GM12878 (cell line): ENCODE measurements around the gene SOX18. TPM values are rescaled to one million over a fixed set of nuclear protein-coding genes. Genes with fewer than 3 reads are reported as not detected.

Experiments
- ATAC-seq: fragments of 200-7000 bp; cut with Tn5 transposase; 3 replicates; pipeline ENCODE4 v1.9.1; 2020; ENCODE audit warnings: mild to moderate bottlenecking, moderate library complexity
- BruUV-seq: library from RNA; stranded (reverse); fragments of 400-500 nt; replicated peaks from 2 replicates; lab custom pipeline; 2021; lab: Mats Ljungman, UMichigan
- CTCF ChIA-PET: fragments of 300-600 bp; sonication (Branson Sonifier 250); formaldehyde crosslinking; extraction: SDS; loops from one replicate; lab custom pipeline; 2021; ENCODE audit warnings: inconsistent platforms; lab: Yijun Ruan, JAX
- POLR2A ChIA-PET: fragments of 350-600 bp; formaldehyde crosslinking; extraction: SDS; loops from one replicate; lab custom pipeline; 2021; ENCODE audit warnings: inconsistent platforms; lab: Charles Lee
- RAD21 ChIA-PET: fragments of 300-600 bp; sonication (Branson Sonifier 250); formaldehyde crosslinking; loops from one replicate; lab custom pipeline; 2023; ENCODE audit warnings: antibody characterized with exemption; ENCODE audit not compliant: unreplicated experiment; lab: Charles Lee
- SMC1A ChIA-PET: fragments of 300-600 bp; sonication (Branson Sonifier 250); formaldehyde crosslinking; loops from one replicate; lab custom pipeline; 2023; ENCODE audit not compliant: unreplicated experiment, uncharacterized antibody; lab: Charles Lee
- DNase-seq: peaks from one replicate; pipeline ENCODE4 v3.0.0-alpha.2; 2011; ENCODE audit warnings: low read depth, low spot score
- FAIRE-seq: peaks from 3 replicates; lab custom pipeline; 2011; peaks lifted over from hg19 to GRCh38; lab: Jason Lieb, UNC
- H2AFZ ChIP-seq: 2 replicates; pipeline ENCODE4 v1.6.0; 2011; ENCODE audit warnings: low read depth, low read length, control low read depth; ENCODE audit not compliant: control insufficient read depth
- H3K27ac ChIP-seq: 2 replicates; pipeline ENCODE4 v1.5.1; 2011; ENCODE audit warnings: control low read depth; ENCODE audit not compliant: control insufficient read depth, insufficient read depth
- H3K27me3 ChIP-seq, 2 experiments: replicated peaks in 1 of 2; 2 replicates each; pipeline versions ENCODE4 v1.6.0 to v1.6.1; 2011; ENCODE audit warnings: low read length in 1 of 2; ENCODE audit not compliant: control insufficient read depth in 2 of 2, insufficient read depth in 2 of 2
- H3K36me3 ChIP-seq, 2 experiments: 2 replicates each; pipeline ENCODE4 v1.5.1; 2011; ENCODE audit warnings: low read length in 1 of 2; ENCODE audit not compliant: control insufficient read depth in 2 of 2, insufficient read depth in 2 of 2
- H3K4me1 ChIP-seq: 2 replicates; pipeline ENCODE4 v1.6.1; 2011; ENCODE audit warnings: mild to moderate bottlenecking, low read length, moderate library complexity, mixed read lengths; ENCODE audit not compliant: control insufficient read depth, insufficient read depth
- H3K4me2 ChIP-seq: 2 replicates; pipeline ENCODE4 v1.6.0; 2011; ENCODE audit warnings: control low read depth; ENCODE audit not compliant: control insufficient read depth, insufficient read depth
- H3K4me3 ChIP-seq: fragments of 200-600 bp; sonication (generic); 2 replicates; pipeline ENCODE4 v1.5.1; 2016
- H3K79me2 ChIP-seq: 2 replicates; pipeline ENCODE4 v1.6.0; 2011; ENCODE audit warnings: low read length; ENCODE audit not compliant: control insufficient read depth, insufficient read depth
- H3K9ac ChIP-seq: 2 replicates; pipeline ENCODE4 v1.8.0; 2011; ENCODE audit warnings: low read length, control low read depth, mixed read lengths; ENCODE audit not compliant: control insufficient read depth, insufficient read depth
- H3K9me3 ChIP-seq: replicated peaks from 3 replicates; pipeline ENCODE4 v1.5.1; 2011; ENCODE audit warnings: mild to moderate bottlenecking, low read length; ENCODE audit not compliant: control insufficient read depth, insufficient read depth
- H4K20me1 ChIP-seq: 2 replicates; pipeline ENCODE4 v1.6.0; 2011; ENCODE audit not compliant: control insufficient read depth, insufficient read depth
- CREM ChIP-seq: IDR thresholded peaks from 2 replicates; pipeline ENCODE4 v1.6.1; 2014; ENCODE audit warnings: antibody characterized with exemption, low read depth
- DPF2 ChIP-seq: fragments of 450-650 bp; IDR thresholded peaks from 2 replicates; pipeline ENCODE4 v1.6.1; 2017; ENCODE audit warnings: mild to moderate bottlenecking
- GATAD2B ChIP-seq: fragments of 450-650 bp; conservative IDR thresholded peaks from 2 replicates; pipeline ENCODE4 v1.6.1; 2017; ENCODE audit warnings: low read depth, mild to moderate bottlenecking, moderate library complexity
- LARP7 ChIP-seq: fragments of 450-650 bp; IDR thresholded peaks from 2 replicates; pipeline ENCODE4 v1.6.1; 2017; ENCODE audit warnings: mild to moderate bottlenecking
- NFIC ChIP-seq: IDR thresholded peaks from 2 replicates; pipeline ENCODE4 v1.6.1; 2012; ENCODE audit warnings: low read depth, mild to moderate bottlenecking, inconsistent platforms, low read length, moderate library complexity
- NFYB ChIP-seq: IDR thresholded peaks from 2 replicates; pipeline ENCODE4 v1.6.1; 2011; ENCODE audit warnings: low read depth, mild to moderate bottlenecking, low read length, improper control_type of control experiment, moderate library complexity; ENCODE audit not compliant: insufficient read depth
- POLR2A ChIP-seq: IDR thresholded peaks from 2 replicates; pipeline ENCODE4 v1.6.1; 2011; ENCODE audit warnings: low read depth, mild to moderate bottlenecking, low read length
- POLR2AphosphoS2 ChIP-seq: IDR thresholded peaks from 2 replicates; pipeline ENCODE4 v1.6.1; 2011; ENCODE audit warnings: low read depth, mild to moderate bottlenecking, low read length, improper control_type of control experiment, moderate library complexity
- POLR2AphosphoS5 ChIP-seq: IDR thresholded peaks from 2 replicates; pipeline ENCODE4 v1.6.1; 2011; ENCODE audit warnings: mild to moderate bottlenecking, low read length, inconsistent platforms
- ZBED1 ChIP-seq: IDR thresholded peaks from 2 replicates; pipeline ENCODE4 v1.6.1; 2016; ENCODE audit warnings: borderline replicate concordance
- ZNF24 ChIP-seq: fragments of 450-650 bp; IDR thresholded peaks from 2 replicates; pipeline ENCODE4 v1.6.1; 2017; ENCODE audit warnings: antibody characterized with exemption, mild to moderate bottlenecking
- ZNF274 ChIP-seq: IDR thresholded peaks from one replicate; pipeline ENCODE4 v1.8.0; 2011; ENCODE audit not compliant: insufficient read length, insufficient read depth
- WGBS: methylation state at CpG from one replicate; pipeline ENCODE4 v1.1.6; 2016; ENCODE audit warnings: low lambda C conversion rate; ENCODE audit not compliant: insufficient replicate concordance, insufficient coverage; ENCODE audit errors: missing lambda C conversion rate; 5-methylcytosine and 5-hydroxymethylcytosine counted together
- in situ Hi-C: fragments of 300-500 bp; cut with MboI; formaldehyde crosslinking; loops from 9 replicates; pipeline ENCODE4 v1.14.3; 2018; ENCODE audit warnings: mixed read lengths
- intact Hi-C: fragments of 100-400 bp; cut with micrococcal nuclease; formaldehyde crosslinking; loops from one replicate; pipeline ENCODE4 v1.14.2; 2022; ENCODE audit not compliant: unreplicated experiment
- polyA plus RNA-seq, 11 experiments: library from polyadenylated mRNA; depleted of rRNA in 4 of 11; unstranded in 6 of 11; stranded (reverse) in 5 of 11; fragments of >200 nt; fragmentation: Nextera tagmentation in 4 of 11; fragmentation: Illumina TruSeq in 1 of 11; extraction: Ambion mirVana in 4 of 11; extraction: Trizol in 1 of 11; gene quantifications; 1 replicate in 1 of 11; 2 replicates in 10 of 11; pipeline versions ENCODE4 v1.2.1 to v1.2.3, GENCODE V29; 2011 to 2016; ENCODE audit warnings: inconsistent platforms in 2 of 11, missing spikeins in 2 of 11, low read depth in 1 of 11
- total RNA-seq, 4 experiments: library from RNA; depleted of rRNA in 3 of 4; stranded (reverse); fragments of >200 nt in 3 of 4; fragmentation: Illumina TruSeq in 1 of 4; extraction: Trizol in 1 of 4; gene quantifications; 2 replicates each; pipeline versions ENCODE4 v1.2.1 to v1.2.3, GENCODE V29; 2013 to 2021
- TF ChIP-seq, protein P1 (sequence below): fragments of 450-650 bp; IDR thresholded peaks from 2 replicates; pipeline ENCODE4 v1.6.1; 2017; ENCODE audit warnings: mild to moderate bottlenecking, moderate library complexity
- TF ChIP-seq, protein P2 (sequence below): IDR thresholded peaks from 2 replicates; pipeline ENCODE4 v1.6.1; 2012; ENCODE audit warnings: low read depth, low read length, improper control_type of control experiment
- TF ChIP-seq, protein P3 (sequence below): fragments of 450-650 bp; formaldehyde crosslinking; IDR thresholded peaks from 2 replicates; pipeline ENCODE4 v1.5.0; 2022; ENCODE audit warnings: mild to moderate bottlenecking, missing genetic modification characterization

The SOX18 gene
- total and polyA plus RNA-seq, 10 of the 15 experiments (the other 5 are each of a cell fraction or from before 2014, with no cell fraction given), result 0.05 to 5.6 (median 0.28) TPM; not detected in 3

DNA sequence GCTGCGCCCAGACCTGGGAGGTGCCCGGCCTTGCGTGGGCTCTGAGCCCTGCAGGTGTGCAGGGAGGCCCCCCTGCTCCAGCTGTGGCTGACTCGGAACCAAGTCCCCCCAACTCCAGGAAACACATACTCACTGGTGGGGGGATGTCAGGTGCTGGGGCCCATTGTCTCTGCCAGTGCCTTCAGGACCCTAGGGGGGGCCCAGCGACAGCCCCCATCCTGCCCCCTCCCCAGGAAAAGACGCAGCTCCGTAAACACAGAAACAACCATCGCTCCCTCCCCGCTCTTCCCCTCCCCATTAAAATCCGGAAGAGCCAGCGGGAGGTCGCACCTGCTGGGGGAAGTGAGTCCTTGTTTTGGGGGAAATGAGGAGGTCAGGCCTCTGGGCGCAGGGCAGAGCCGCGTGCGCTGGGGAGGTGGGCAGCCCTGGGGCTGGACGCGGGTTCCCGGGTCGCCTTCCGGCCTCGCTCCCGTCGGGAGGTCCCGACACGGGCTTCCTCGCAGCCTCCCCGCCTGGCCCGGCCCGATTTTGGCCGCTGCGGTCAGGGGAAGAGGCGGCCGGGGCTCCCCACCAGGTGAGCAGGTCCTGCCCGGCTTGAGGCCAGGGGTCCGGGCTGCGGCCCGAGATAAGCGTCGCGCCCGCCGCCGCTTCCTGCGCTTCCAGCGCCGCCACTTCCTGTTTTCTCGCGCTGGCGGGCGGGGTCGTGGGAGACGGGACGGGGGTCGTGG lies 7.2 kb downstream of the SOX18 start:
- ChIA-PET POLR2A (interaction anchor here (0.6 to 7.2 kb wide), 5 partner anchors 36 to 1155 kb away, joined by 4 to 63 read pairs (median 5); partner anchors contain the start of genes OPRL1, PRPF6, RGS19 and SAMD10), SMC1A (interaction anchor here (1.1 kb wide), 1 partner anchor 61 kb away, joined by 3 read pairs; the partner anchor contains the start of gene PRPF6), RAD21 (interaction anchor here (1.0 to 4.3 kb wide), 4 partner anchors 12 to 62 kb away, joined by 3 to 78 read pairs (median 6); partner anchors contain the start of genes OPRL1, PRPF6, RGS19 and SAMD10), CTCF (interaction anchor here (1.3 to 9.1 kb wide), 5 partner anchors 9 to 504 kb away, joined by 4 to 108 read pairs (median 5); partner anchors contain the start of genes PRPF6 and SAMD10)
- H3K27me3 ChIP-seq, result peaks cover 0 to 5% of the 10 kb centered on the region in 2 experiments; a peak in 2 of 4 replicates
- no TSS peak for BruUV-seq
- intact Hi-C loops (no loop called here), in situ Hi-C loops (no loop called here)
- peak overlapping the region; percentile 62 for H3K27ac ChIP-seq
- peaks cover 4% of the 10 kb centered on the region; the same call in 1 of the 2 replicates for H3K79me2 ChIP-seq
- DNase-seq (no peak), ATAC-seq (no peak), FAIRE-seq (no peak)
- H3K4me2 ChIP-seq, result peak overlapping the region; percentile 90
- H2AFZ ChIP-seq, result peak overlapping the region; percentile 75
- WGBS, result 10% methylated on average over 12 of the region's 55 CpGs
- peak overlapping the region; percentile 84 for H3K9ac ChIP-seq
- no peaks in the 10 kb centered on the region for H3K9me3 ChIP-seq
- peaks cover 17% of the 10 kb centered on the region for H3K4me1 ChIP-seq
- no peaks in the 10 kb centered on the region for H3K36me3 ChIP-seq
- no peaks in the 10 kb centered on the region for H4K20me1 ChIP-seq
- peak overlapping the region; percentile 64 for H3K4me3 ChIP-seq
- TF ChIP-seq, protein P1, sequence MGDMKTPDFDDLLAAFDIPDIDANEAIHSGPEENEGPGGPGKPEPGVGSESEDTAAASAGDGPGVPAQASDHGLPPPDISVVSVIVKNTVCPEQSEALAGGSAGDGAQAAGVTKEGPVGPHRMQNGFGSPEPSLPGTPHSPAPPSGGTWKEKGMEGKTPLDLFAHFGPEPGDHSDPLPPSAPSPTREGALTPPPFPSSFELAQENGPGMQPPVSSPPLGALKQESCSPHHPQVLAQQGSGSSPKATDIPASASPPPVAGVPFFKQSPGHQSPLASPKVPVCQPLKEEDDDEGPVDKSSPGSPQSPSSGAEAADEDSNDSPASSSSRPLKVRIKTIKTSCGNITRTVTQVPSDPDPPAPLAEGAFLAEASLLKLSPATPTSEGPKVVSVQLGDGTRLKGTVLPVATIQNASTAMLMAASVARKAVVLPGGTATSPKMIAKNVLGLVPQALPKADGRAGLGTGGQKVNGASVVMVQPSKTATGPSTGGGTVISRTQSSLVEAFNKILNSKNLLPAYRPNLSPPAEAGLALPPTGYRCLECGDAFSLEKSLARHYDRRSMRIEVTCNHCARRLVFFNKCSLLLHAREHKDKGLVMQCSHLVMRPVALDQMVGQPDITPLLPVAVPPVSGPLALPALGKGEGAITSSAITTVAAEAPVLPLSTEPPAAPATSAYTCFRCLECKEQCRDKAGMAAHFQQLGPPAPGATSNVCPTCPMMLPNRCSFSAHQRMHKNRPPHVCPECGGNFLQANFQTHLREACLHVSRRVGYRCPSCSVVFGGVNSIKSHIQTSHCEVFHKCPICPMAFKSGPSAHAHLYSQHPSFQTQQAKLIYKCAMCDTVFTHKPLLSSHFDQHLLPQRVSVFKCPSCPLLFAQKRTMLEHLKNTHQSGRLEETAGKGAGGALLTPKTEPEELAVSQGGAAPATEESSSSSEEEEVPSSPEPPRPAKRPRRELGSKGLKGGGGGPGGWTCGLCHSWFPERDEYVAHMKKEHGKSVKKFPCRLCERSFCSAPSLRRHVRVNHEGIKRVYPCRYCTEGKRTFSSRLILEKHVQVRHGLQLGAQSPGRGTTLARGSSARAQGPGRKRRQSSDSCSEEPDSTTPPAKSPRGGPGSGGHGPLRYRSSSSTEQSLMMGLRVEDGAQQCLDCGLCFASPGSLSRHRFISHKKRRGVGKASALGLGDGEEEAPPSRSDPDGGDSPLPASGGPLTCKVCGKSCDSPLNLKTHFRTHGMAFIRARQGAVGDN, result peak; percentile 75
- TF ChIP-seq POLR2AphosphoS2 (no peak; the same call in 1 of the 2 replicates), GATAD2B (peak; percentile 93), POLR2A (peak; percentile 70), ZNF274 (no peak), DPF2 (peak; percentile 87), NFIC (no peak), CREM (no peak), ZBED1 (peak; percentile 61; the same call in 1 of the 2 replicates), POLR2AphosphoS5 (peak; percentile 56), ZNF24 (peak; percentile 16; the same call in 1 of the 2 replicates), NFYB (no peak), LARP7 (peak; percentile 62; the same call in 1 of the 2 replicates)
- TF ChIP-seq, protein P2, sequence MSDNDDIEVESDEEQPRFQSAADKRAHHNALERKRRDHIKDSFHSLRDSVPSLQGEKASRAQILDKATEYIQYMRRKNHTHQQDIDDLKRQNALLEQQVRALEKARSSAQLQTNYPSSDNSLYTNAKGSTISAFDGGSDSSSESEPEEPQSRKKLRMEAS, result no peak; the same call in 1 of the 2 replicates
- TF ChIP-seq, protein P3, sequence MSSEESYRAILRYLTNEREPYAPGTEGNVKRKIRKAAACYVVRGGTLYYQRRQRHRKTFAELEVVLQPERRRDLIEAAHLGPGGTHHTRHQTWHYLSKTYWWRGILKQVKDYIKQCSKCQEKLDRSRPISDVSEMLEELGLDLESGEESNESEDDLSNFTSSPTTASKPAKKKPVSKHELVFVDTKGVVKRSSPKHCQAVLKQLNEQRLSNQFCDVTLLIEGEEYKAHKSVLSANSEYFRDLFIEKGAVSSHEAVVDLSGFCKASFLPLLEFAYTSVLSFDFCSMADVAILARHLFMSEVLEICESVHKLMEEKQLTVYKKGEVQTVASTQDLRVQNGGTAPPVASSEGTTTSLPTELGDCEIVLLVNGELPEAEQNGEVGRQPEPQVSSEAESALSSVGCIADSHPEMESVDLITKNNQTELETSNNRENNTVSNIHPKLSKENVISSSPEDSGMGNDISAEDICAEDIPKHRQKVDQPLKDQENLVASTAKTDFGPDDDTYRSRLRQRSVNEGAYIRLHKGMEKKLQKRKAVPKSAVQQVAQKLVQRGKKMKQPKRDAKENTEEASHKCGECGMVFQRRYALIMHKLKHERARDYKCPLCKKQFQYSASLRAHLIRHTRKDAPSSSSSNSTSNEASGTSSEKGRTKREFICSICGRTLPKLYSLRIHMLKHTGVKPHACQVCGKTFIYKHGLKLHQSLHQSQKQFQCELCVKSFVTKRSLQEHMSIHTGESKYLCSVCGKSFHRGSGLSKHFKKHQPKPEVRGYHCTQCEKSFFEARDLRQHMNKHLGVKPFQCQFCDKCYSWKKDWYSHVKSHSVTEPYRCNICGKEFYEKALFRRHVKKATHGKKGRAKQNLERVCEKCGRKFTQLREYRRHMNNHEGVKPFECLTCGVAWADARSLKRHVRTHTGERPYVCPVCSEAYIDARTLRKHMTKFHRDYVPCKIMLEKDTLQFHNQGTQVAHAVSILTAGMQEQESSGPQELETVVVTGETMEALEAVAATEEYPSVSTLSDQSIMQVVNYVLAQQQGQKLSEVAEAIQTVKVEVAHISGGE (CRISPR knock-in tag), result no peak
